H1 (cell line): Measurements from ENCODE around the gene SLC10A2. TPM values are rescaled to one million over a fixed set of nuclear protein-coding genes. Genes with fewer than 3 reads are reported as not detected.

ENCODE experiments used
- CTCF ChIA-PET: fragments of 300-600 bp; sonication (Branson Sonifier 250); formaldehyde crosslinking; loops from one replicate; lab custom pipeline; 2021; ENCODE audit not compliant: partially characterized antibody; lab: Charles Lee
- POLR2A ChIA-PET: fragments of 300-600 bp; sonication (Branson Sonifier 250); formaldehyde crosslinking; loops from one replicate; lab custom pipeline; 2021; ENCODE audit warnings: inconsistent platforms; ENCODE audit not compliant: partially characterized antibody; lab: Charles Lee
- DNase-seq, 2 experiments: peaks; one replicate each; pipeline versions ENCODE4 v3.0.0 to v3.0.0-alpha.2; 2010 to 2022; ENCODE audit warnings: low spot score in 2 of 2, low read depth in 1 of 2, mixed read lengths in 1 of 2
- FAIRE-seq: peaks from 2 replicates; lab custom pipeline; 2011; peaks lifted over from hg19 to GRCh38; lab: Jason Lieb, UNC
- H2AFZ ChIP-seq: 2 replicates; pipeline ENCODE4 v1.8.1; 2012; ENCODE audit warnings: low read length, inconsistent platforms
- H2AK5ac ChIP-seq: 2 replicates; pipeline ENCODE4 v1.6.1; 2013; ENCODE audit warnings: low read depth, low read length
- H2BK120ac ChIP-seq: replicated peaks from 2 replicates; pipeline ENCODE3; 2013; ENCODE audit warnings: low read depth, low read length, inconsistent platforms
- H2BK12ac ChIP-seq: 2 replicates; pipeline ENCODE4 v1.6.1; 2013; ENCODE audit warnings: low read depth, low read length
- H2BK15ac ChIP-seq: 2 replicates; pipeline ENCODE4 v1.6.1; 2013; ENCODE audit warnings: low read length
- H2BK20ac ChIP-seq: 2 replicates; pipeline ENCODE4 v1.6.1; 2013; ENCODE audit warnings: low read length
- H2BK5ac ChIP-seq: 2 replicates; pipeline ENCODE4 v1.6.1; 2013; ENCODE audit warnings: low read depth, low read length
- H3K14ac ChIP-seq: 2 replicates; pipeline ENCODE4 v1.6.1; 2013; ENCODE audit warnings: inconsistent platforms; ENCODE audit not compliant: insufficient read length
- H3K18ac ChIP-seq: 2 replicates; pipeline ENCODE4 v1.6.1; 2013; ENCODE audit warnings: low read length; ENCODE audit errors: extremely low read depth
- H3K23ac ChIP-seq: 2 replicates; pipeline ENCODE4 v1.6.1; 2013; ENCODE audit warnings: inconsistent platforms; ENCODE audit not compliant: insufficient read length
- H3K23me2 ChIP-seq: 2 replicates; pipeline ENCODE4 v1.6.1; 2013; ENCODE audit warnings: low read depth, low read length
- H3K27ac ChIP-seq: 2 replicates; pipeline ENCODE4 v1.6.1; 2011; ENCODE audit warnings: low read depth, low read length, inconsistent platforms
- H3K27me3 ChIP-seq, 4 experiments: replicated peaks in 1 of 4; 1 replicate in 1 of 4; 2 replicates in 3 of 4; pipeline versions ENCODE4 v1.6.1 to v1.8.1; 2011 to 2013; ENCODE audit warnings: low read length in 3 of 4, mild to moderate bottlenecking in 3 of 4, inconsistent platforms in 2 of 4, mixed read lengths in 2 of 4, moderate library complexity in 1 of 4; ENCODE audit not compliant: control insufficient read depth in 3 of 4, insufficient read depth in 3 of 4; ENCODE audit errors: extremely low read depth in 1 of 4
- H3K36me3 ChIP-seq, 4 experiments: 2 replicates each; pipeline versions ENCODE4 v1.6.1 to v1.8.1; 2011 to 2013; ENCODE audit warnings: mild to moderate bottlenecking in 4 of 4, low read length in 3 of 4, moderate library complexity in 2 of 4, control low read depth in 1 of 4, inconsistent platforms in 1 of 4; ENCODE audit not compliant: insufficient read depth in 4 of 4, control insufficient read depth in 2 of 4
- H3K4ac ChIP-seq: replicated peaks from 2 replicates; pipeline ENCODE3; 2013; ENCODE audit warnings: low read length, low read depth, mixed read lengths, inconsistent platforms; ENCODE audit not compliant: insufficient read length
- H3K4me1 ChIP-seq, 4 experiments: replicated peaks in 1 of 4; 1 replicate in 1 of 4; 2 replicates in 3 of 4; pipeline versions ENCODE4 v1.6.1 to v1.8.1; 2011 to 2013; ENCODE audit warnings: low read length in 3 of 4, inconsistent platforms in 2 of 4, mixed read lengths in 1 of 4; ENCODE audit not compliant: insufficient read depth in 4 of 4, control insufficient read depth in 3 of 4
- H3K4me2 ChIP-seq, 2 experiments: 2 replicates each; pipeline versions ENCODE4 v1.6.1 to v1.8.1; 2011 to 2013; ENCODE audit warnings: low read depth in 2 of 2, low read length in 2 of 2, control low read depth in 1 of 2, inconsistent platforms in 1 of 2, mild to moderate bottlenecking in 1 of 2; ENCODE audit not compliant: insufficient read depth in 1 of 2
- H3K4me3 ChIP-seq, 4 experiments: fragments of 200-600, 300-600 bp in 1 of 4; sonication (generic), shearing (Covaris generic), sonication (Bioruptor Twin) in 1 of 4; 2 replicates each; pipeline versions ENCODE4 v1.5.1 to v1.8.1; 2011 to 2016; ENCODE audit warnings: low read length in 4 of 4, low read depth in 3 of 4, control low read depth in 2 of 4, inconsistent platforms in 2 of 4, mild to moderate bottlenecking in 2 of 4, mixed read lengths in 1 of 4, moderate library complexity in 1 of 4; ENCODE audit not compliant: insufficient read depth in 2 of 4; ENCODE audit errors: extremely low read depth in 1 of 4
- H3K56ac ChIP-seq: replicated peaks from 2 replicates; pipeline ENCODE3; 2013; ENCODE audit warnings: low read depth, mild to moderate bottlenecking, mixed read lengths, low read length, inconsistent platforms; ENCODE audit not compliant: insufficient read length
- H3K79me1 ChIP-seq: 2 replicates; pipeline ENCODE4 v1.6.1; 2013; ENCODE audit warnings: low read depth, low read length, control low read depth
- H3K79me2 ChIP-seq, 2 experiments: 2 replicates each; pipeline versions ENCODE4 v1.6.1 to v1.8.1; 2012 to 2013; ENCODE audit warnings: low read length in 2 of 2, mild to moderate bottlenecking in 2 of 2, inconsistent platforms in 1 of 2; ENCODE audit not compliant: insufficient read depth in 2 of 2, control insufficient read depth in 1 of 2
- H3K9ac ChIP-seq, 4 experiments: replicated peaks in 1 of 4; 1 replicate in 1 of 4; 2 replicates in 3 of 4; pipeline versions ENCODE4 v1.6.1 to v1.8.1; 2011 to 2013; ENCODE audit warnings: low read depth in 3 of 4, low read length in 3 of 4, control low read depth in 2 of 4, mild to moderate bottlenecking in 2 of 4, moderate library complexity in 2 of 4, inconsistent platforms in 1 of 4; ENCODE audit errors: extremely low read depth in 1 of 4
- H3K9me3 ChIP-seq, 2 experiments: 2 replicates each; pipeline versions ENCODE4 v1.6.1 to v1.8.1; 2012 to 2013; ENCODE audit warnings: mild to moderate bottlenecking in 2 of 2, moderate library complexity in 2 of 2, control low read depth in 1 of 2, inconsistent platforms in 1 of 2, low read depth in 1 of 2, low read length in 1 of 2, mixed read lengths in 1 of 2; ENCODE audit not compliant: insufficient read depth in 2 of 2
- H4K20me1 ChIP-seq, 2 experiments: replicated peaks in 1 of 2; 2 replicates each; pipeline versions ENCODE3 to v1.8.1; 2011 to 2013; ENCODE audit warnings: inconsistent platforms in 2 of 2, low read length in 2 of 2, mild to moderate bottlenecking in 1 of 2; ENCODE audit not compliant: insufficient read depth in 2 of 2, control insufficient read depth in 1 of 2
- H4K5ac ChIP-seq: 2 replicates; pipeline ENCODE4 v1.6.1; 2013; ENCODE audit warnings: low read length, low read depth, mixed read lengths, inconsistent platforms; ENCODE audit not compliant: insufficient read length
- H4K8ac ChIP-seq: 2 replicates; pipeline ENCODE4 v1.8.0; 2013; ENCODE audit warnings: mild to moderate bottlenecking, moderate library complexity, low read length, inconsistent platforms; ENCODE audit not compliant: insufficient read depth; ENCODE audit errors: extremely low read depth
- H4K91ac ChIP-seq: replicated peaks from 2 replicates; pipeline ENCODE3; 2013; ENCODE audit warnings: low read length, mixed read lengths, inconsistent platforms; ENCODE audit not compliant: insufficient read length
- ATF2 ChIP-seq: IDR thresholded peaks from 2 replicates; pipeline ENCODE4 v1.6.1; 2012; ENCODE audit warnings: low read length, inconsistent platforms
- ATF3 ChIP-seq: IDR thresholded peaks from 2 replicates; pipeline ENCODE4 v1.6.1; 2011; ENCODE audit warnings: low read depth, mild to moderate bottlenecking, low read length; ENCODE audit not compliant: insufficient read depth
- CHD1 ChIP-seq: IDR thresholded peaks from 2 replicates; pipeline ENCODE4 v1.6.1; 2012; ENCODE audit warnings: low read depth, low read length, improper control_type of control experiment
- CREB1 ChIP-seq: IDR thresholded peaks from 2 replicates; pipeline ENCODE4 v1.6.1; 2012; ENCODE audit warnings: inconsistent platforms
- EGR1 ChIP-seq: IDR thresholded peaks from 2 replicates; pipeline ENCODE4 v1.6.1; 2011; ENCODE audit warnings: low read depth, low read length, borderline replicate concordance
- GTF2F1 ChIP-seq: IDR thresholded peaks from 2 replicates; pipeline ENCODE4 v1.6.1; 2012; ENCODE audit warnings: low read depth, low read length, improper control_type of control experiment, borderline replicate concordance
- KDM1A ChIP-seq: fragments of 200-600, 300-600 bp; sonication (generic); IDR thresholded peaks from 2 replicates; pipeline ENCODE4 v1.7.1; 2016; ENCODE audit warnings: mild to moderate bottlenecking, low read length, borderline replicate concordance
- SP1 ChIP-seq: IDR thresholded peaks from 2 replicates; pipeline ENCODE4 v1.6.1; 2011; ENCODE audit warnings: low read depth, low read length
- SP4 ChIP-seq: IDR thresholded peaks from 2 replicates; pipeline ENCODE4 v1.6.1; 2012; ENCODE audit warnings: low read length, inconsistent platforms
- TAF1 ChIP-seq: IDR thresholded peaks from 2 replicates; pipeline ENCODE4 v1.6.1; 2011; ENCODE audit warnings: mild to moderate bottlenecking, low read depth, low read length
- TEAD4 ChIP-seq: IDR thresholded peaks from 2 replicates; pipeline ENCODE4 v1.6.1; 2012; ENCODE audit warnings: low read depth, low read length, inconsistent platforms, mixed read lengths
- USF2 ChIP-seq: IDR thresholded peaks from 2 replicates; pipeline ENCODE4 v1.6.1; 2011; ENCODE audit warnings: low read length, improper control_type of control experiment
- YY1 ChIP-seq: IDR thresholded peaks from 2 replicates; pipeline ENCODE4 v1.6.1; 2011; ENCODE audit warnings: low read depth, mild to moderate bottlenecking, low read length
- WGBS, 2 experiments: shearing (Covaris generic) in 1 of 2; methylation state at CpG; one replicate each; pipeline versions ENCODE4 v1.1.6 to v1.1.7; 2013 to 2015; ENCODE audit warnings: low lambda C conversion rate in 2 of 2, mixed read lengths in 2 of 2, inconsistent platforms in 1 of 2, low coverage in 1 of 2, missing lambda C conversion rate in 1 of 2; ENCODE audit not compliant: insufficient replicate concordance in 2 of 2, insufficient coverage in 1 of 2, insufficient read length in 1 of 2; ENCODE audit errors: extremely low coverage in 1 of 2, missing lambda C conversion rate in 1 of 2; 5-methylcytosine and 5-hydroxymethylcytosine counted together
- polyA plus RNA-seq, 7 experiments: library from polyadenylated mRNA; depleted of rRNA in 3 of 7; stranded (reverse) in 5 of 7; unstranded in 2 of 7; fragments of >200 nt in 5 of 7; fragments of 200-250 nt in 2 of 7; gene quantifications; 1 replicate in 5 of 7; 2 replicates in 1 of 7; 4 replicates in 1 of 7; pipeline versions ENCODE4 v1.2.1 to v1.2.3, GENCODE V29; 2011 to 2013; ENCODE audit warnings: missing spikeins in 2 of 7, mixed read lengths in 2 of 7
- total RNA-seq: library from RNA; stranded (reverse); fragmentation: NEBNext Ultra II Directional; extraction: Animal tissue kit (Norgen Biotek cat#: 25700); gene quantifications from 2 replicates; pipeline ENCODE4 v1.2.1, GENCODE V29; 2021

The SLC10A2 gene
- total and polyA plus RNA-seq, 2 of the 8 experiments (the other 6 are each of a cell fraction or from before 2014, with no cell fraction given) = not detected

GRCh38 chr13:103012646-103013045 is 53.6 kb downstream of the SLC10A2 start:
- ChIA-PET POLR2A (no interaction called here), CTCF (no interaction called here)
- Histone ChIP-seq H3K79me2 (no peaks in the 10 kb centered on the region), H2BK20ac (no peak overlapping the region), H2BK5ac (no peak overlapping the region), H3K14ac (no peak overlapping the region), H2BK15ac (no peak overlapping the region), H3K4me3 (no peak overlapping the region), H3K9me3 (no peaks in the 10 kb centered on the region), H2BK12ac (no peak overlapping the region), H4K5ac (no peak overlapping the region), H3K27me3 (no peaks in the 10 kb centered on the region), H3K36me3 (no peaks in the 10 kb centered on the region), H3K23me2 (no peaks in the 10 kb centered on the region), H3K27ac (no peak overlapping the region), H3K79me1 (no peaks in the 10 kb centered on the region), H2BK120ac (no peak overlapping the region), H3K23ac (no peak overlapping the region), H3K4me1 (peaks cover 0 to 3% (median 0%) of the 10 kb centered on the region in 4 experiments; a peak in 2 of 7 replicates), H3K4ac (no peak overlapping the region), H2AFZ (no peak overlapping the region), H3K9ac (no peak overlapping the region), H4K20me1 (no peaks in the 10 kb centered on the region), H3K56ac (no peak overlapping the region), H3K4me2 (no peak overlapping the region), H4K8ac (no peak overlapping the region), H3K18ac (no peak overlapping the region), H4K91ac (no peak overlapping the region), H2AK5ac (no peak overlapping the region)
- no peak for DNase-seq
- WGBS, 2 experiments = 87% methylated on average over 3 of the region's 3 CpGs; no CpG with 5 or more reads in 1 of the 2 experiments
- no peak for FAIRE-seq
- no peak for TF ChIP-seq CHD1
- TF ChIP-seq TAF1 = no peak
- no peak for TF ChIP-seq ATF3
- no peak for TF ChIP-seq KDM1A
- TF ChIP-seq YY1 = no peak
- no peak for TF ChIP-seq GTF2F1
- TF ChIP-seq EGR1 = no peak
- TF ChIP-seq SP1 = no peak
- TF ChIP-seq SP4 = no peak
- TF ChIP-seq CREB1 = no peak
- no peak for TF ChIP-seq ATF2
- TF ChIP-seq USF2 = no peak
- no peak for TF ChIP-seq TEAD4
